ENCODE data around the gene RIN3.
"Not testable (repeated sequence)": the region's sequence is repeated elsewhere in the genome, so short reads cannot be mapped to it uniquely, and the experiment has no call there.

Gene RIN3

GRCh38 chr14:92532490-92533163 lies 19.0 kb downstream of the RIN3 start:
- DNase-seq (ENCODE audit: low read depth): peak; percentile 49
- no peak overlapping the region for H3K4me3 ChIP-seq (ENCODE audit: low read depth, low read length)
- TF ChIP-seq, protein P1, sequence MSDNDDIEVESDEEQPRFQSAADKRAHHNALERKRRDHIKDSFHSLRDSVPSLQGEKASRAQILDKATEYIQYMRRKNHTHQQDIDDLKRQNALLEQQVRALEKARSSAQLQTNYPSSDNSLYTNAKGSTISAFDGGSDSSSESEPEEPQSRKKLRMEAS (IDR thresholded peaks at IDR 0.05; ENCODE audit: low read depth, low read length): no peak
- TF ChIP-seq POLR2A (IDR thresholded peaks at IDR 0.05; ENCODE audit: extremely low read depth, insufficient read length) (no peak), MYC (IDR thresholded peaks at IDR 0.05; ENCODE audit: low read depth, low read length) (no peak), CTCF (IDR thresholded peaks at IDR 0.05; ENCODE audit: low read depth, low read length) (no peak)

DNA sequence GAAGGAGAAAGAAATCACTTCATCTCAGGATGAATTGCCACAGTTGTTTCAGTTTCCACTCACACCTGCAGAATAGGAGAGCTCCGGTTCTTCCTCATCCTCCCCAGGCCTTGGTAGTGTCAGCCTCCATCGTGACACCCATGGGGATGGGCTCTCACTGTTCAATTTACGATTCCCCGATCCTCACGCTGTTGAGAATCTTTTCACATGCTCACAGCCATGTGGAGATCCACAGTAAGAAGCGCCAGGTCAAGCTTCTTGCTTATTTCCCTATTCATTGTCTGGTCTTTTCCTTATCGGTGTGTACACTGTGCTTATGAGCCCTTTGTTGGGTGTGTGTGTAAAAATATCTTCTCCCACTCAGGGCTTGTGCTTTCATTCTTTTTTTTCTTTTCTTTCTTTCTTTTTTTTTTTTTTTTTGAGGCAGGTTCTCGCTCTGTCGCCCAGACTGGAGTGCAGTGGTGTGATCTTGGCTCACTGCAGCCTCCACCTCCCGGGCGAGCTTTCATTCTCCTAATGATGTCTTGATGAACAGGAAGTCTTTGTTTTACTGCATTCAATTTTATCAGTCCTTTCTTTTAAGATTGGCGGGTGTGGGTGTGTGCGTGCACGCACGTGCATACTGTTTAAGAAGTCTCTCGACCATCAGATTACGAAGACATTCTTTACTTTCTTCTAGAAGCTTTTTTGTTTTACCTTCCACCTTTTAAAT lies 21.5 kb downstream of the RIN3 start:
- no peak overlapping the region for H3K4me3 ChIP-seq (ENCODE audit: low read depth, low read length)
- no peak for TF ChIP-seq POLR2A (IDR thresholded peaks at IDR 0.05; ENCODE audit: extremely low read depth, insufficient read length)
- TF ChIP-seq MYC (IDR thresholded peaks at IDR 0.05; ENCODE audit: low read depth, low read length): no peak
- TF ChIP-seq, protein P1 (IDR thresholded peaks at IDR 0.05; ENCODE audit: low read depth, low read length): no peak
- TF ChIP-seq CTCF (IDR thresholded peaks at IDR 0.05; ENCODE audit: low read depth, low read length): no peak
- no peak for DNase-seq (ENCODE audit: low read depth)

- not testable (repeated sequence) for H3K4me3 ChIP-seq (ENCODE audit: low read depth, low read length); DNase-seq (ENCODE audit: low read depth)
Measured at GRCh38 chr14:92536231-92536630, 22.6 kb downstream of the RIN3 start.

GRCh38 chr14:92538412-92538985 lies 24.9 kb downstream of the RIN3 start:
- no peak overlapping the region for H3K4me3 ChIP-seq (ENCODE audit: low read depth, low read length)
- DNase-seq (ENCODE audit: low read depth): no peak
- TF ChIP-seq POLR2A (IDR thresholded peaks at IDR 0.05; ENCODE audit: extremely low read depth, insufficient read length): no peak
- TF ChIP-seq, protein P1 (IDR thresholded peaks at IDR 0.05; ENCODE audit: low read depth, low read length): no peak
- TF ChIP-seq CTCF (IDR thresholded peaks at IDR 0.05; ENCODE audit: low read depth, low read length): no peak
- no peak for TF ChIP-seq MYC (IDR thresholded peaks at IDR 0.05; ENCODE audit: low read depth, low read length)

DNA sequence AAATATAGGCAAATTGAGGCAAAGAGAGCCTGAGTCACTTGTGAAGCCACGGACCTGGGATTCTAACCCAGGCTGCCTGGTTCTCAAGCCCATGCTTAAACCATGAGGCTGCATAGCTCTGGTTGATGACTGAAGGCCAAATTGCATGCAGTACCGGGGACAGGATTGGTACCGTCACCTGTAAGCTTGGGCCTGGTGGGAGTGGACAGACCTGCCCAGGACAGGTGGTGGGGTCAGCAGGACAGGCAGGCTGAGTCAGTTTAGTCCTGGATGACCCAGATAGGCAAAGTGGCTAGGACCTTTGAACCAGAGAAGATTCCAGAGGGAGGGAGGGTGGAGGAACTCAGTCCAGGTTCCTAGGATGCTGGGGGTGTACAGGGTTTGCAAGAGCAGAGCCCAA lies 25.8 kb downstream of the RIN3 start:
- TF ChIP-seq CTCF (IDR thresholded peaks at IDR 0.05; ENCODE audit: low read depth, low read length) (no peak), MYC (IDR thresholded peaks at IDR 0.05; ENCODE audit: low read depth, low read length) (no peak), POLR2A (IDR thresholded peaks at IDR 0.05; ENCODE audit: extremely low read depth, insufficient read length) (no peak)
- H3K4me3 ChIP-seq (ENCODE audit: low read depth, low read length): no peak overlapping the region
- no peak for DNase-seq (ENCODE audit: low read depth)

- TF ChIP-seq, protein P1 (IDR thresholded peaks at IDR 0.05; ENCODE audit: low read depth, low read length): no peak
- TF ChIP-seq CTCF (IDR thresholded peaks at IDR 0.05; ENCODE audit: low read depth, low read length) (no peak), POLR2A (IDR thresholded peaks at IDR 0.05; ENCODE audit: extremely low read depth, insufficient read length) (no peak), MYC (IDR thresholded peaks at IDR 0.05; ENCODE audit: low read depth, low read length) (no peak)
- DNase-seq (ENCODE audit: low read depth): no peak
- H3K4me3 ChIP-seq (ENCODE audit: low read depth, low read length): no peak overlapping the region
Measured at GRCh38 chr14:92539875-92540274, 26.3 kb downstream of the RIN3 start.

All from NB4 (cell line).